ENCODE data around the gene ARHGAP26. TPM values are rescaled to one million over a fixed set of nuclear protein-coding genes. Genes with fewer than 3 reads are reported as not detected.
A peak's percentile ranks its signal among the peaks of the same experiment; 100 is the strongest.

ARHGAP26 gene
- total and polyA plus RNA-seq, 4 experiments from 2014 or later = 2.0 to 22.7 (median 17.3) TPM

DNA sequence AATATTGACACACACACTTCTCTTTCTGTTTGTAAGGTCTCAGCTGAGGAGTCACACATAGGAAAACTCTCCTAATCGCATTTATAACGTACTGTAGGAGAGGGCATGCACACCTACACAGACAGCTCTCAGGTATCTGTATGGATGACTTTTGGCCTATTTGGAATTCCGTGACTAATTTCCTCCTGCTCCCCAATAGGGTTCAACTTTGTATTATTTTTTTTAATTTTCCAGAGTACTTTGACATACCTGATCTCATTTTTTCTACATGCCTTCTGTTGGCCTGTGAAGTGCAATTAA is 195.9 kb downstream of the ARHGAP26 start:
- no peak for DNase-seq
- no peak overlapping the region for H3K27ac ChIP-seq (ENCODE audit: low read depth, low read length)
- H3K4me1 Mint-ChIP-seq = peaks cover 13 to 20% (median 16%) of the 10 kb centered on the region in 4 donors
- H3K4me1 ChIP-seq (ENCODE audit: insufficient read depth, low read length) = peaks cover 6% of the 10 kb centered on the region
- peaks cover 2 to 14% of the 10 kb centered on the region in 2 donors for H3K36me3 Mint-ChIP-seq
- no peaks in the 10 kb centered on the region for H3K27me3 Mint-ChIP-seq
- H3K4me3 Mint-ChIP-seq = no peak overlapping the region
- peaks cover 0 to 5% (median 0%) of the 10 kb centered on the region in 8 donors for H3K9me3 Mint-ChIP-seq
- no peak overlapping the region for H3K27ac Mint-ChIP-seq
- no peak overlapping the region for H3K4me3 ChIP-seq (ENCODE audit: low read length in 2 of 2)
- H3K36me3 ChIP-seq (ENCODE audit: insufficient read depth, low read length) = no peaks in the 10 kb centered on the region
- ChIA-PET CTCF (ENCODE audit: partially characterized antibody) (interaction anchor here (1.8 to 1.9 kb wide), 2 partner anchors 10 to 43 kb away, joined by 4 to 8 read pairs; no protein-coding TSS in a partner anchor), POLR2A (ENCODE audit: partially characterized antibody) (no interaction called here)
- intact Hi-C loops (cut with micrococcal nuclease) = no loop called here
- no peaks in the 10 kb centered on the region for H3K9me3 ChIP-seq (ENCODE audit: control insufficient read depth in 1 of 2, low read length in 2 of 2)
- H3K27me3 ChIP-seq (ENCODE audit: insufficient read depth, low read length) = no peaks in the 10 kb centered on the region

DNA sequence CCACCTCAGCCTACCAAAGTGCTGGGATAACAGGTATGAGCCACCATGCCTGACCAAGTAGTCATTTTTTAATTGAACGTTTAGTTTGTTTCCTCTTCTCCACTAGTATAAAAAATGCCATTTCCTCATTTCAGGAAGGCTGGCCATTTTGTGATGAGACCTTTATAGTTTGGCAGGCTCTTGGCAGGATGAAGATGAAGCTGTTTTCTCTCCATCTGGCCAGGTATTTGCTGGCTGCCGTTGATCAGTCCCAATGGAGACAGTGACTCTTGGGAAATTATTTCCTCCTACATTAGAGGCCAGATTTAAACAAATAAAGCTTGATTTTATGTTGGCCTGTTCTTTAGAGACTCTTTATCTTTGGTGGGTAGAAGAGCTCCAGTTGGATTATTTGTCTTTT is 199.0 kb downstream of the ARHGAP26 start:
- peaks cover 20 to 46% (median 36%) of the 10 kb centered on the region in 4 donors for H3K4me1 Mint-ChIP-seq
- H3K36me3 ChIP-seq (ENCODE audit: insufficient read depth, low read length) = no peaks in the 10 kb centered on the region

DNA sequence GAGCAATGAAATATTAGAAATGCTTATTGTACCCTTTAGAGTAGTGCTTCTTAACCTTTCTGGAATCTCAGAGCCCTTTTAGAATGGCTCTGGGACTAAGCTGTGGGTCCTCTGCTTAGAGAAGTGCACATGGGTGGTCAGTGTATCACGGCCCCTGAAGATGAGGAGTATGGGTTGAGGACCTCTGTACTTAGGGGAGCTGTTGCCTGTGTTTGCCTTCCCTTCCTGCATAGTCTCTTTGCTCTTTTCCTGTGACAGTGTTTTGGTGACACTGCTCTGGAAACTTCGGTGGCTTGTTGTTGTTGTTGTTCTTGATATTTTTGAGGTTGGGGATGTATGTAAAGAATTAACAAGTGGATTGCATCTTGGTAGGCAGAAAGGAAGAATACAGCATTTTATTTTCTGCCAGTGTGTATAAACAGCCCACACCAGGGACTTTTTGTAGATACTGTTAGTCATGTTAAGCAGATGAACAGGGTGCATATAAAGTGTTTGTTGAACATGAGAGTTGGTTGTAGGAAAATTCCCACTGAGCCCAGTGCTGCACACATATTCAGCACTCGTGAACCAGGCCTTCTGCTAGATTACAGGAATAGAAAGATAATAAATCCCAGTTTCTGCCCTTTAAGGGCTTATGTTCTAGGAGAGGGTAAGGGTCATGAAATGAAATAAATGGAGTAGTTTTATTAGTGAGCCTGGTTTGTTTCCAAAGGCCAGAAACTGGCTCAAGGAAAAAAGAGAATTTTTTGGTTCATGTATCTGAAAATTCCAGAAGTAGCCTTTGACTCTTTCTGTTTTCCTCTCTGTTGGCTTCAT is 199.7 kb downstream of the ARHGAP26 start:
- Histone ChIP-seq H3K4me1 (ENCODE audit: insufficient read depth, low read length) (peaks cover 33% of the 10 kb centered on the region), H3K4me3 (ENCODE audit: low read length in 2 of 2) (no peak overlapping the region), H3K36me3 (ENCODE audit: insufficient read depth, low read length) (no peaks in the 10 kb centered on the region), H3K27me3 (ENCODE audit: insufficient read depth, low read length) (no peaks in the 10 kb centered on the region), H3K9me3 (ENCODE audit: control insufficient read depth in 1 of 2, low read length in 2 of 2) (no peaks in the 10 kb centered on the region), H3K27ac (ENCODE audit: low read depth, low read length) (no peak overlapping the region)
- CTCF ChIA-PET (ENCODE audit: partially characterized antibody) = interaction anchor here (0.7 kb wide), 1 partner anchor 10 kb away, joined by 3 read pairs; no protein-coding TSS in a partner anchor
- Mint-ChIP-seq H3K27me3 (no peaks in the 10 kb centered on the region), H3K4me3 (peak overlapping the region in 1 of 8 donors; percentile 10), H3K4me1 (peaks cover 22 to 53% (median 35%) of the 10 kb centered on the region in 4 donors), H3K36me3 (peaks cover 2 to 3% of the 10 kb centered on the region in 2 donors), H3K9me3 (peaks cover 0 to 3% (median 0%) of the 10 kb centered on the region in 8 donors), H3K27ac (peak overlapping the region in 5 of 7 donors; percentile 1 to 85 (median 79))
- no peak for DNase-seq
- POLR2A ChIA-PET (ENCODE audit: partially characterized antibody) = interaction anchor here (0.6 to 2.2 kb wide), 2 partner anchors 8 to 47 kb away, joined by 3 to 7 read pairs; no protein-coding TSS in a partner anchor
- intact Hi-C loops (cut with micrococcal nuclease) = no loop called here

More for the DNA sequence above, 199.0 kb downstream of the ARHGAP26 start:
- Mint-ChIP-seq H3K4me3 (no peak overlapping the region), H3K27ac (peak overlapping the region in 3 of 7 donors; percentile 39 to 85 (median 79)), H3K9me3 (peaks cover 0 to 3% (median 0%) of the 10 kb centered on the region in 8 donors), H3K27me3 (no peaks in the 10 kb centered on the region), H3K36me3 (peaks cover 0 to 2% of the 10 kb centered on the region in 2 donors)
- H3K4me3 ChIP-seq (ENCODE audit: low read length in 2 of 2) = no peak overlapping the region
- no peak for DNase-seq
- POLR2A ChIA-PET (ENCODE audit: partially characterized antibody) = interaction anchor here (0.6 to 2.2 kb wide), 3 partner anchors 8 to 48 kb away, joined by 3 to 7 read pairs (median 3); no protein-coding TSS in a partner anchor
- no peaks in the 10 kb centered on the region for H3K9me3 ChIP-seq (ENCODE audit: control insufficient read depth in 1 of 2, low read length in 2 of 2)
- CTCF ChIA-PET (ENCODE audit: partially characterized antibody) = interaction anchor here (0.7 kb wide), 1 partner anchor 9 kb away, joined by 3 read pairs; no protein-coding TSS in a partner anchor
- H3K27ac ChIP-seq (ENCODE audit: low read depth, low read length) = no peak overlapping the region
- intact Hi-C loops (cut with micrococcal nuclease) = no loop called here
- H3K4me1 ChIP-seq (ENCODE audit: insufficient read depth, low read length) = peaks cover 30% of the 10 kb centered on the region
- no peaks in the 10 kb centered on the region for H3K27me3 ChIP-seq (ENCODE audit: insufficient read depth, low read length)

DNA sequence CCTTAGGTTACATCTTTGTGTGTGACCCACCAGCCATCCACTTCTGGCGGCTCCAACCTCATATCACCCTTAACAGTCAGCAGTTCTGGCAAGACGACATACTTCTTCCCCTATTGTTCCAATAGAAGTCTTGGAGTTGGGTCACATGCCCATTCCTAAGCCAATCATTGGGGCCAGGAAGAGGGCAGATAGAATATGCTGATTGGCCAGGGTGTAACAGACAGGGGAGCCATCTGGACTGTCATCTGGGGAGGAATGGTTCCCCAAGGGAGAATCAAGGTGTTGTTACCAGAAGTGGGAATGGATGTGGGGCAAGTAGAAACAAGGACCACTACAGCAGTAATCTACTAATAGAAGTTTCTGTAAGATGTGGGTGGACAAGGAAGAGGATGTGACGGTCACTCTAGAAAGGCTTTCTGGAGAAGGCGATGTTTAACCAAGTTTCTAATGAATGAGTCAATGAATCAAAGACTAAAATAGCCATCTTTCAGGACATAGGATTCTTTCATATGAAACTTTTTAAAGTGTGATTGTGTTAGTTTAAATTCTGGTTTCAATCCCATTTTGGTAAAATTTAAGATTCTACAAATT is 200.4 kb downstream of the ARHGAP26 start:
- Mint-ChIP-seq H3K4me1 (peaks cover 22 to 60% (median 35%) of the 10 kb centered on the region in 4 donors), H3K27ac (peak overlapping the region in 6 of 7 donors; percentile 60 to 68 (median 66)), H3K4me3 (no peak overlapping the region), H3K36me3 (peaks cover 2 to 4% of the 10 kb centered on the region in 2 donors), H3K27me3 (no peaks in the 10 kb centered on the region), H3K9me3 (peaks cover 0 to 3% (median 0%) of the 10 kb centered on the region in 8 donors)
- ChIA-PET CTCF (ENCODE audit: partially characterized antibody) (no interaction called here), POLR2A (ENCODE audit: partially characterized antibody) (interaction anchor here (1.0 to 1.6 kb wide), 2 partner anchors 39 to 433 kb away, joined by 3 to 7 read pairs; no protein-coding TSS in a partner anchor)
- H3K4me3 ChIP-seq (ENCODE audit: low read length in 2 of 2) = no peak overlapping the region
- intact Hi-C loops (cut with micrococcal nuclease) = no loop called here
- peaks cover 33% of the 10 kb centered on the region for H3K4me1 ChIP-seq (ENCODE audit: insufficient read depth, low read length)
- H3K27me3 ChIP-seq (ENCODE audit: insufficient read depth, low read length) = no peaks in the 10 kb centered on the region
- no peaks in the 10 kb centered on the region for H3K36me3 ChIP-seq (ENCODE audit: insufficient read depth, low read length)
- H3K9me3 ChIP-seq (ENCODE audit: control insufficient read depth in 1 of 2, low read length in 2 of 2) = no peaks in the 10 kb centered on the region
- no peak for DNase-seq
- no peak overlapping the region for H3K27ac ChIP-seq (ENCODE audit: low read depth, low read length)

DNA sequence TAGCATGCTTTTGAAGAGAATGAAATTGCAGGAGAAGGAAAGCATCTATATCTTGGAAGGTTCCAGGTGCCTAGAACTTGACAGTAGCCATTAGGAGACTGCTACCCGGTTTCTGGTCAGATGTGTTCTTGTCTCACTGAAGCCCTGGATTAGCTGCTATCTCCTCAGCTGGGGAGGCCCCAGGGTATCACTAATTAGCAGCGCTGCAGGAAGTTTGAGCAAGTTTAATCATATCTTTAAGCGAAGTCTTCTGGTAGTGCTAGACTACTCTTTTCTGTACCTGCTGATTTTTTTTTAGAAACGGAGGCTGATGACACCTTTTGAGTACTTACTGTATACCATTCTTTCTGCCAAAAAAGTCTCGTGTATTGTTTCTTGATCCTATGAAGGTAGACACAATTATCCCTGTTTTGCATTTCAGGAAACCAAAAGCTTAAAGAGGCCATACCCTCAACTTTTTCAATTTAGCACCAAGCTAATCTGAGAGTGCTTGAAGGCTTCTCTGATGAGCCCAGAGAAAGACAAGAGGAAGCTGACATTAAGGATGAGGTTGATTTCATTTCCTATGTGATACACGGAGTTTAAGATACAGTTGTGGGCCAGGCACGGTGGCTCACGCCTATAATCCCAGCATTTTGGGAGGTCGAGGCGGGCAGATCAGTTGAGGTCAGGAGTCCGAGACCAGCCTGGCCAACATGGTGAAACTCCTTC is 201.3 kb downstream of the ARHGAP26 start:
- DNase-seq = no peak
- H3K4me3 Mint-ChIP-seq = peak overlapping the region in 5 of 8 donors; percentile 31 to 66 (median 36)
- peaks cover 2 to 4% of the 10 kb centered on the region in 2 donors for H3K36me3 Mint-ChIP-seq
- Histone ChIP-seq H3K27ac (ENCODE audit: low read depth, low read length) (peak overlapping the region; percentile 22), H3K4me3 (ENCODE audit: low read length in 2 of 2) (no peak overlapping the region), H3K27me3 (ENCODE audit: insufficient read depth, low read length) (no peaks in the 10 kb centered on the region), H3K4me1 (ENCODE audit: insufficient read depth, low read length) (peaks cover 40% of the 10 kb centered on the region), H3K9me3 (ENCODE audit: control insufficient read depth in 1 of 2, low read length in 2 of 2) (no peaks in the 10 kb centered on the region), H3K36me3 (ENCODE audit: insufficient read depth, low read length) (no peaks in the 10 kb centered on the region)
- intact Hi-C loops (cut with micrococcal nuclease) = no loop called here
- peaks cover 0 to 3% (median 0%) of the 10 kb centered on the region in 8 donors for H3K9me3 Mint-ChIP-seq
- ChIA-PET POLR2A (ENCODE audit: partially characterized antibody) (interaction anchor here (1.0 to 1.6 kb wide), 3 partner anchors 31 to 432 kb away, joined by 3 to 7 read pairs (median 6); no protein-coding TSS in a partner anchor), CTCF (ENCODE audit: partially characterized antibody) (interaction anchor here (0.9 to 1.6 kb wide), 3 partner anchors 9 to 31 kb away, joined by 3 to 4 read pairs (median 3); no protein-coding TSS in a partner anchor)
- peaks cover 23 to 66% (median 35%) of the 10 kb centered on the region in 4 donors for H3K4me1 Mint-ChIP-seq
- H3K27ac Mint-ChIP-seq = peak overlapping the region; percentile 52 to 87 (median 77)
- no peaks in the 10 kb centered on the region for H3K27me3 Mint-ChIP-seq

DNA sequence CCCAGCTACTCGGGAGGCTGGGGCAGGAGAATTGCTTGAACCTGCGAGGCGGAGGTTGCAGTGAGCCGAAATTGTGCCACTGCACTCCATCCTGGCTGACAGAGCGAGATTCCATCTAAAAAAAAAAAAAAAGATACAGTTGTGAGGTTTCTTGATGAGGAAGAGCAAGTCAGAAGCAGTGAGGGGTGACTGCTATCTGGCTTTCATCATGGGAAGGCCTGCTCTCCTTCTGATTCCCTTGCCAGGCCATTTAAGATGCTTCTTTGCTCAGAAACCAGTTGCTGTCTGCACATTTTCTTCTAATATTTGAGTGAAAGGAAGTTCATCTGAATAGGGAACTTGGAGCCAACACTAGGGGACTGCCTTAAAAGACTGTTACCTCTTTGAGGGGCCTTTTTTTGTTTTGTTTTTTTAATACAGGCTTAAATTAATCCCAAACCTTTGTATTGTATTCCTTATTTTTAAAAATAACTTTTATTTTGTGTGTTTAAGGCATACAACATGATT is 201.9 kb downstream of the ARHGAP26 start:
- ChIA-PET POLR2A (ENCODE audit: partially characterized antibody) (interaction anchor here (1.2 to 1.6 kb wide), 2 partner anchors 31 to 37 kb away, joined by 6 to 7 read pairs; no protein-coding TSS in a partner anchor), CTCF (ENCODE audit: partially characterized antibody) (interaction anchor here (0.9 to 1.6 kb wide), 3 partner anchors 9 to 31 kb away, joined by 3 to 4 read pairs (median 3); no protein-coding TSS in a partner anchor)
- Mint-ChIP-seq H3K9me3 (peaks cover 0 to 3% (median 0%) of the 10 kb centered on the region in 8 donors), H3K4me1 (peaks cover 26 to 72% (median 40%) of the 10 kb centered on the region in 4 donors), H3K4me3 (peak overlapping the region in 3 of 8 donors; percentile 17 to 34 (median 18)), H3K27ac (peak overlapping the region in 6 of 7 donors; percentile 29 to 87 (median 70)), H3K36me3 (peaks cover 2 to 4% of the 10 kb centered on the region in 2 donors), H3K27me3 (no peaks in the 10 kb centered on the region)
- DNase-seq = no peak
- intact Hi-C loops (cut with micrococcal nuclease) = no loop called here
- Histone ChIP-seq H3K4me3 (ENCODE audit: low read length in 2 of 2) (no peak overlapping the region), H3K27ac (ENCODE audit: low read depth, low read length) (no peak overlapping the region), H3K27me3 (ENCODE audit: insufficient read depth, low read length) (no peaks in the 10 kb centered on the region), H3K9me3 (ENCODE audit: control insufficient read depth in 1 of 2, low read length in 2 of 2) (no peaks in the 10 kb centered on the region), H3K4me1 (ENCODE audit: insufficient read depth, low read length) (peaks cover 47% of the 10 kb centered on the region), H3K36me3 (ENCODE audit: insufficient read depth, low read length) (no peaks in the 10 kb centered on the region)
